MCF 10A (cell line): ENCODE measurements around the gene TSPAN2. TPM values are rescaled to one million over a fixed set of nuclear protein-coding genes. Genes with fewer than 3 reads are reported as not detected.
A peak's percentile ranks its signal among the peaks of the same experiment; 100 is the strongest.

ENCODE experiments used
- BruUV-seq: library from RNA; stranded (reverse); fragments of 400-500 nt; replicated peaks from 2 replicates; lab custom pipeline; 2021; lab: Mats Ljungman, UMichigan
- CTCF ChIA-PET: fragments of 300-600 bp; sonication (Branson Sonifier 250); formaldehyde crosslinking; extraction: SDS; loops from one replicate; lab custom pipeline; 2021; ENCODE audit warnings: antibody characterized with exemption, inconsistent platforms; lab: Yijun Ruan, JAX
- POLR2A ChIA-PET: fragments of 300-600, 350-650 bp; sonication (Branson Sonifier 250); formaldehyde crosslinking; extraction: SDS; loops from one replicate; lab custom pipeline; 2020; ENCODE audit warnings: antibody characterized with exemption, inconsistent platforms; lab: Yijun Ruan, JAX
- DNase-seq: peaks from one replicate; pipeline ENCODE4 v3.0.0-alpha.2; 2018; ENCODE audit not compliant: unreplicated experiment
- H3K27ac Mint-ChIP-seq: one replicate; pipeline ENCODE4 v1.8.0; 2022; ENCODE audit warnings: mild to moderate bottlenecking, low read depth, mixed read lengths; ENCODE audit not compliant: unreplicated experiment
- H3K27me3 Mint-ChIP-seq: one replicate; pipeline ENCODE4 v1.8.0; 2022; ENCODE audit warnings: mixed read lengths; ENCODE audit not compliant: insufficient read depth, unreplicated experiment
- H3K36me3 Mint-ChIP-seq: one replicate; pipeline ENCODE4 v1.8.0; 2022; ENCODE audit warnings: mild to moderate bottlenecking, moderate library complexity, mixed read lengths; ENCODE audit not compliant: insufficient read depth, unreplicated experiment
- H3K4me1 Mint-ChIP-seq: one replicate; pipeline ENCODE4 v1.8.0; 2022; ENCODE audit warnings: mixed read lengths; ENCODE audit not compliant: insufficient read depth, unreplicated experiment
- H3K4me3 Mint-ChIP-seq: one replicate; pipeline ENCODE4 v1.8.0; 2022; ENCODE audit warnings: mild to moderate bottlenecking, moderate library complexity, mixed read lengths; ENCODE audit not compliant: unreplicated experiment
- H3K9me3 Mint-ChIP-seq: one replicate; pipeline ENCODE4 v1.8.0; 2022; ENCODE audit warnings: mixed read lengths; ENCODE audit not compliant: unreplicated experiment
- intact Hi-C: fragments of 100-400 bp; cut with micrococcal nuclease; formaldehyde crosslinking; loops from 2 replicates; pipeline ENCODE4 v1.14.1; 2022
- total RNA-seq: library from RNA; stranded (reverse); gene quantifications from 2 replicates; pipeline ENCODE4 v1.2.3, GENCODE V29; 2022
- TF ChIP-seq, protein P1 (sequence below): fragments of 200-600 bp; IDR thresholded peaks from one replicate; pipeline ENCODE4 v1.8.0; 2022; ENCODE audit warnings: antibody characterized with exemption, mild to moderate bottlenecking; ENCODE audit not compliant: unreplicated experiment

The TSPAN2 gene
- total RNA-seq, 1 experiment from 2014 or later, result 0.42 TPM

- Mint-ChIP-seq H3K27me3 (peaks cover 17% of the 10 kb centered on the region), H3K9me3 (no peaks in the 10 kb centered on the region), H3K4me3 (no peak overlapping the region), H3K4me1 (no peaks in the 10 kb centered on the region), H3K36me3 (peaks cover 5% of the 10 kb centered on the region), H3K27ac (no peak overlapping the region)
- POLR2A ChIA-PET, result no interaction called here
- CTCF ChIA-PET, result interaction anchor here (1.0 kb wide), 1 partner anchor 21 kb away, joined by 3 read pairs; no protein-coding TSS in a partner anchor
- no TSS peak for BruUV-seq
- DNase-seq, result no peak
- intact Hi-C loops, result no loop called here
- TF ChIP-seq, protein P1, sequence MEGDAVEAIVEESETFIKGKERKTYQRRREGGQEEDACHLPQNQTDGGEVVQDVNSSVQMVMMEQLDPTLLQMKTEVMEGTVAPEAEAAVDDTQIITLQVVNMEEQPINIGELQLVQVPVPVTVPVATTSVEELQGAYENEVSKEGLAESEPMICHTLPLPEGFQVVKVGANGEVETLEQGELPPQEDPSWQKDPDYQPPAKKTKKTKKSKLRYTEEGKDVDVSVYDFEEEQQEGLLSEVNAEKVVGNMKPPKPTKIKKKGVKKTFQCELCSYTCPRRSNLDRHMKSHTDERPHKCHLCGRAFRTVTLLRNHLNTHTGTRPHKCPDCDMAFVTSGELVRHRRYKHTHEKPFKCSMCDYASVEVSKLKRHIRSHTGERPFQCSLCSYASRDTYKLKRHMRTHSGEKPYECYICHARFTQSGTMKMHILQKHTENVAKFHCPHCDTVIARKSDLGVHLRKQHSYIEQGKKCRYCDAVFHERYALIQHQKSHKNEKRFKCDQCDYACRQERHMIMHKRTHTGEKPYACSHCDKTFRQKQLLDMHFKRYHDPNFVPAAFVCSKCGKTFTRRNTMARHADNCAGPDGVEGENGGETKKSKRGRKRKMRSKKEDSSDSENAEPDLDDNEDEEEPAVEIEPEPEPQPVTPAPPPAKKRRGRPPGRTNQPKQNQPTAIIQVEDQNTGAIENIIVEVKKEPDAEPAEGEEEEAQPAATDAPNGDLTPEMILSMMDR, result no peak
Observed at GRCh38 chr1:115091572-115091971, 2.3 kb upstream of the TSPAN2 start.

DNA sequence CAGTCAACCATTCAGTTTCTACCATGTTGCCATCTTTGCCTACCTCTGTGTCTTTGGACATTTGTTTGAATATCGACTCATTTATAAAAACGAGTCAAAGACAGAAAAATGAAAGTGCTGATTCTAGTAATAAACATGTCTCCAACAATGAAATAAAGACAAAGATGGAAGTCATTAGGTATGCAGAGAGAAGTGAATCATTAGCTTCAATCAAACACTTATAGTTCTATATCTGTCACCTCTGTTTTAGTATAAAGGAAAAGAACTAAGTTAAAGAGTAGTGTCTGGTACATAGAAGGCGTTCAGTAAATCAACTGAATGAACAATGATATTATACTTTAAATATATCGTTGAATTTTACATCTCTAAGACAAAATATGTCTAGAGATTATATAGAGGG is 1.7 kb upstream of the TSPAN2 start:
- no peaks in the 10 kb centered on the region for H3K9me3 Mint-ChIP-seq
- POLR2A ChIA-PET, result no interaction called here
- no peak overlapping the region for H3K27ac Mint-ChIP-seq
- TF ChIP-seq, protein P1, result no peak
- CTCF ChIA-PET, result interaction anchor here (2.2 kb wide), 1 partner anchor 39 kb away, joined by 7 read pairs; no protein-coding TSS in a partner anchor
- DNase-seq, result no peak
- no TSS peak for BruUV-seq
- peaks cover 17% of the 10 kb centered on the region for H3K27me3 Mint-ChIP-seq
- H3K4me3 Mint-ChIP-seq, result no peak overlapping the region
- intact Hi-C loops, result no loop called here
- peaks cover 5% of the 10 kb centered on the region for H3K36me3 Mint-ChIP-seq
- H3K4me1 Mint-ChIP-seq, result no peaks in the 10 kb centered on the region

DNA sequence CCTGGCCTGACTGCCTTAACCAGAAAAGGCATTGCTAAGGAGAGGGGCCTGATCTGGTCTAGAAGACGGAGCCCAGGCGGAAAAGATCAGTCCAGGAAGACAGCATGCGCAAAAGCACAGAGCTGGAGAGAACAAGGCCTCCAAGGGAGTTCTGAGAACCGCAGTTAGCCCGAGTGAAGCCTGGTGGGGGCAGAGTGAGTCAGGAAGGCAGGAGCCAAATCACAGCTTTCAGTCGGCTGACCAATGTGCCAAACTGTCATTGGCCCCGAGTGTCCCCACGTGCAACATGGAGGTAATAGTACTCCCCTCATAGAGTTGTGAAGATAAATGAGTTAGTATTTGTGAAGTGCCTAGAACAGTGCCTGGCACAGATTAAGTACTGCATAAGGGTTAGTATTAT is 1.2 kb upstream of the TSPAN2 start:
- no peak for DNase-seq
- no TSS peak for BruUV-seq
- H3K27me3 Mint-ChIP-seq, result peaks cover 17% of the 10 kb centered on the region
- TF ChIP-seq, protein P1, result no peak
- H3K36me3 Mint-ChIP-seq, result peaks cover 5% of the 10 kb centered on the region
- intact Hi-C loops, result no loop called here
- ChIA-PET POLR2A (interaction anchor here (1.3 kb wide), 1 partner anchor 12 kb away, joined by 3 read pairs; no protein-coding TSS in a partner anchor), CTCF (interaction anchor here (2.2 kb wide), 1 partner anchor 38 kb away, joined by 7 read pairs; no protein-coding TSS in a partner anchor)
- no peaks in the 10 kb centered on the region for H3K9me3 Mint-ChIP-seq
- H3K4me3 Mint-ChIP-seq, result no peak overlapping the region
- no peak overlapping the region for H3K27ac Mint-ChIP-seq
- H3K4me1 Mint-ChIP-seq, result no peaks in the 10 kb centered on the region

DNA sequence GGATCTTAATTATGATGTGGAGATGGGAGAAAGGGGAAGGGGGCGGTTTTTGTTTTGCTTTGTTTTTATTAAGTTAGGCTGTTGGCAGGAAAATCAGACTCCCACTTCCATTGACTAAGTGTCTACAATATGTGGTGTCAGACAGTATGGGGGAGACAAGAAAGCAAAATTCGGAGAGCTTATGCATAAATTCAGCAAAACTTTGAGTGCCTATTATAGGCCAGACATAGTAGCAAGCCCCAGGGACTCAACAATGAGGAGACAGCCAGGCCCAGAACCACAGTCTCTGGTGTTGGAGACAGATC is 835 bp upstream of the TSPAN2 start:
- no TSS peak for BruUV-seq
- Mint-ChIP-seq H3K4me3 (peak overlapping the region; percentile 48), H3K9me3 (no peaks in the 10 kb centered on the region), H3K36me3 (peaks cover 5% of the 10 kb centered on the region), H3K4me1 (no peaks in the 10 kb centered on the region), H3K27me3 (peaks cover 17% of the 10 kb centered on the region), H3K27ac (no peak overlapping the region)
- TF ChIP-seq, protein P1, result no peak
- intact Hi-C loops, result no loop called here
- DNase-seq, result no peak
- POLR2A ChIA-PET, result interaction anchor here (1.3 kb wide), 1 partner anchor 12 kb away, joined by 3 read pairs; no protein-coding TSS in a partner anchor
- CTCF ChIA-PET, result interaction anchor here (2.2 kb wide), 1 partner anchor 38 kb away, joined by 7 read pairs; no protein-coding TSS in a partner anchor
